Measurements from ENCODE around the gene CXXC4. TPM values are rescaled to one million over a fixed set of nuclear protein-coding genes. Genes with fewer than 3 reads are reported as not detected.

Gene CXXC4
- polyA plus RNA-seq, 3 donors = not detected

DNA sequence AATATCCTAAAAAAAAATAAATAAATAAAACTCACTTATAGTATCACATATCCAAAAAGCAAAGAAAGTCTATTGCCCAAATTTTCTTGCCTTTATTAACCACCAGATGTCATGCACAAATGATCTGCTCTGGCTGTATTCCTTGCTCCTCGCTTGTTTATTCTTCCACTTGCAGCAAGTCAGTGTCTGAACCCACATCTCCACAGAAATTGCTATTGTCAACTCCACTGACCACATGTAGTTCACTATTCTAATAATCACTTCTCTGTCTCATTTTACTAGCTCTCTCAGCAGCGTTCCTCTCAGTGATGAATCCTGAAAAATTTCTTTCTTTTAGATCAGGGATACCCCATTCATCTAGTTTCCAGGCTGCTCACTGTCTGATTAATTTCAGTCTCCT lies 29.3 kb upstream of the CXXC4 start:
- H3K4me1 ChIP-seq (ENCODE audit: control insufficient read depth in 1 of 2, insufficient read depth in 2 of 2, low read length in 2 of 2) = no peaks in the 10 kb centered on the region
- H3K4me1 Mint-ChIP-seq = no peaks in the 10 kb centered on the region
- H3K27me3 Mint-ChIP-seq (ENCODE audit: low read depth in 3 of 3) = no peaks in the 10 kb centered on the region
- no peaks in the 10 kb centered on the region for H3K27me3 ChIP-seq (ENCODE audit: control insufficient read depth in 2 of 2, insufficient read depth in 2 of 2, low read length in 2 of 2)
- TF ChIP-seq, protein P1, sequence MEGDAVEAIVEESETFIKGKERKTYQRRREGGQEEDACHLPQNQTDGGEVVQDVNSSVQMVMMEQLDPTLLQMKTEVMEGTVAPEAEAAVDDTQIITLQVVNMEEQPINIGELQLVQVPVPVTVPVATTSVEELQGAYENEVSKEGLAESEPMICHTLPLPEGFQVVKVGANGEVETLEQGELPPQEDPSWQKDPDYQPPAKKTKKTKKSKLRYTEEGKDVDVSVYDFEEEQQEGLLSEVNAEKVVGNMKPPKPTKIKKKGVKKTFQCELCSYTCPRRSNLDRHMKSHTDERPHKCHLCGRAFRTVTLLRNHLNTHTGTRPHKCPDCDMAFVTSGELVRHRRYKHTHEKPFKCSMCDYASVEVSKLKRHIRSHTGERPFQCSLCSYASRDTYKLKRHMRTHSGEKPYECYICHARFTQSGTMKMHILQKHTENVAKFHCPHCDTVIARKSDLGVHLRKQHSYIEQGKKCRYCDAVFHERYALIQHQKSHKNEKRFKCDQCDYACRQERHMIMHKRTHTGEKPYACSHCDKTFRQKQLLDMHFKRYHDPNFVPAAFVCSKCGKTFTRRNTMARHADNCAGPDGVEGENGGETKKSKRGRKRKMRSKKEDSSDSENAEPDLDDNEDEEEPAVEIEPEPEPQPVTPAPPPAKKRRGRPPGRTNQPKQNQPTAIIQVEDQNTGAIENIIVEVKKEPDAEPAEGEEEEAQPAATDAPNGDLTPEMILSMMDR (IDR thresholded peaks at IDR 0.05) = no peak
- H3K36me3 Mint-ChIP-seq = no peaks in the 10 kb centered on the region
- no peak overlapping the region for H3K4me2 ChIP-seq (replicated peaks; ENCODE audit: extremely low read depth, low read length, poor library complexity, severe bottlenecking)
- H3K27ac ChIP-seq (ENCODE audit: low read depth in 1 of 2, low read length in 2 of 2) = no peak overlapping the region
- H3K9ac ChIP-seq (ENCODE audit: insufficient read depth, low read length, poor library complexity, severe bottlenecking) = no peak overlapping the region
- H3K4me3 Mint-ChIP-seq = no peak overlapping the region
- no peak overlapping the region for H3K27ac Mint-ChIP-seq
- no peak for DNase-seq
- H3K36me3 ChIP-seq (replicated peaks in 1 of 2; ENCODE audit: control insufficient read depth in 1 of 2, insufficient read depth in 2 of 2, low read length in 2 of 2) = no peaks in the 10 kb centered on the region
- no peaks in the 10 kb centered on the region for H4K20me1 ChIP-seq (ENCODE audit: insufficient read depth, low read length)
- H3K9me3 Mint-ChIP-seq = peaks cover 0 to 5% (median 3%) of the 10 kb centered on the region in 7 donors
- intact Hi-C loops (cut with micrococcal nuclease) = no loop called here
- 44% methylated on average over 2 of the region's 2 CpGs for WGBS (ENCODE audit: insufficient coverage)
- no peaks in the 10 kb centered on the region for H3K79me2 ChIP-seq (ENCODE audit: insufficient read depth, low read length)
- no peaks in the 10 kb centered on the region for H3K9me3 ChIP-seq (replicated peaks in 1 of 2; ENCODE audit: control insufficient read depth in 1 of 2, insufficient read depth in 1 of 2, low read length in 2 of 2)
- no peak overlapping the region for H3K4me3 ChIP-seq (replicated peaks in 1 of 3; ENCODE audit: low read depth in 2 of 3, low read length in 3 of 3)
- H2AFZ ChIP-seq (ENCODE audit: insufficient read depth, low read depth, low read length, poor library complexity, severe bottlenecking) = no peak overlapping the region

DNA sequence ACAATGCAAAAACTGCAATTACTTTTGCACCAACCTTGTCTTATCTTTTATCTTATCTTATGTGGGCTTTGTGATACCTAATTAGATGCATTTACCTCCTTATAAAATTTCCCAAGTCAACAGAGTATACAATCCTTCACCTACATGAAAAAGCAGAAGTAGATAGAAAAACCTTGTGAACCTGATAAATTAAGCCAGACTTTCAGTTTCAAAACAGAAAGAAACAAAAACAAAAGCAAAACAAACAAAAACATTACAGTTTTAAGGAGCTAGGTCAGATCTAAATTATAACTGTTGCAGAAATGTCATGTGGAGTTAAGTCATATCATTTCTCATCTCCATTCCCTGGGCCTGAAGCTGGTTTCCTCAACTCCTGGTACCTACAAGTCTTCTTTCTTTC lies 24.9 kb upstream of the CXXC4 start:
- Histone ChIP-seq H3K27ac (ENCODE audit: low read depth in 1 of 2, low read length in 2 of 2) (no peak overlapping the region), H3K4me1 (ENCODE audit: control insufficient read depth in 1 of 2, insufficient read depth in 2 of 2, low read length in 2 of 2) (no peaks in the 10 kb centered on the region), H3K36me3 (replicated peaks in 1 of 2; ENCODE audit: control insufficient read depth in 1 of 2, insufficient read depth in 2 of 2, low read length in 2 of 2) (no peaks in the 10 kb centered on the region), H3K4me2 (replicated peaks; ENCODE audit: extremely low read depth, low read length, poor library complexity, severe bottlenecking) (no peak overlapping the region), H3K9ac (ENCODE audit: insufficient read depth, low read length, poor library complexity, severe bottlenecking) (no peak overlapping the region), H4K20me1 (ENCODE audit: insufficient read depth, low read length) (no peaks in the 10 kb centered on the region), H3K9me3 (replicated peaks in 1 of 2; ENCODE audit: control insufficient read depth in 1 of 2, insufficient read depth in 1 of 2, low read length in 2 of 2) (peaks cover 0 to 5% of the 10 kb centered on the region in 2 donors), H3K79me2 (ENCODE audit: insufficient read depth, low read length) (no peaks in the 10 kb centered on the region), H3K27me3 (ENCODE audit: control insufficient read depth in 2 of 2, insufficient read depth in 2 of 2, low read length in 2 of 2) (no peaks in the 10 kb centered on the region), H3K4me3 (replicated peaks in 1 of 3; ENCODE audit: low read depth in 2 of 3, low read length in 3 of 3) (no peak overlapping the region), H2AFZ (ENCODE audit: insufficient read depth, low read depth, low read length, poor library complexity, severe bottlenecking) (no peak overlapping the region)
- TF ChIP-seq, protein P1 (IDR thresholded peaks at IDR 0.05) = no peak
- H3K27me3 Mint-ChIP-seq (ENCODE audit: low read depth in 3 of 3) = peaks cover 0 to 2% (median 0%) of the 10 kb centered on the region in 3 donors
- H3K27ac Mint-ChIP-seq = no peak overlapping the region
- H3K9me3 Mint-ChIP-seq = peaks cover 0 to 8% (median 0%) of the 10 kb centered on the region in 7 donors
- no peaks in the 10 kb centered on the region for H3K4me1 Mint-ChIP-seq
- intact Hi-C loops (cut with micrococcal nuclease) = no loop called here
- DNase-seq = no peak
- no peaks in the 10 kb centered on the region for H3K36me3 Mint-ChIP-seq
- no peak overlapping the region for H3K4me3 Mint-ChIP-seq

Data from CD14-positive monocyte (primary cell).